Spleen (tissue), 11 donors: ENCODE data around the gene SRGAP3. TPM values are rescaled to one million over a fixed set of nuclear protein-coding genes. Genes with fewer than 3 reads are reported as not detected.

ENCODE experiments used
- DNase-seq: peaks from one replicate; pipeline ENCODE4 v3.0.0-alpha.2; 2020
- H3K27ac ChIP-seq, 8 donors: fragments of 200-600 bp; sonication (generic) in 7 of 8; 1 replicate in 4 of 8; 2 replicates in 4 of 8; pipeline versions ENCODE4 v1.5.0 to v1.8.0; 2016 to 2021; ENCODE audit warnings: inconsistent platforms in 4 of 8, mild to moderate bottlenecking in 4 of 8, moderate library complexity in 1 of 8
- H3K27me3 ChIP-seq, 7 donors: fragments of 200-600 bp; sonication (generic) in 6 of 7; replicated peaks in 1 of 7; 1 replicate in 4 of 7; 2 replicates in 3 of 7; pipeline versions ENCODE4 v1.5.0 to v1.8.0; 2016 to 2021; ENCODE audit warnings: inconsistent platforms in 3 of 7, mild to moderate bottlenecking in 1 of 7
- H3K36me3 ChIP-seq, 6 donors: fragments of 200-600 bp; sonication (generic) in 5 of 6; 1 replicate in 4 of 6; 2 replicates in 2 of 6; pipeline versions ENCODE4 v1.5.0 to v1.8.0; 2016 to 2021; ENCODE audit warnings: inconsistent platforms in 2 of 6
- H3K4me1 ChIP-seq, 6 donors: fragments of 200-600 bp; sonication (generic) in 5 of 6; 1 replicate in 3 of 6; 2 replicates in 3 of 6; pipeline versions ENCODE4 v1.5.0 to v1.8.0; 2016 to 2021; ENCODE audit warnings: inconsistent platforms in 3 of 6
- H3K4me3 ChIP-seq, 8 donors: fragments of 200-600 bp; sonication (generic) in 7 of 8; 1 replicate in 4 of 8; 2 replicates in 4 of 8; pipeline versions ENCODE4 v1.5.0 to v1.8.0; 2016 to 2021; ENCODE audit warnings: inconsistent platforms in 4 of 8, mild to moderate bottlenecking in 4 of 8, moderate library complexity in 2 of 8
- H3K9me3 ChIP-seq, 8 donors: fragments of 200-600 bp; sonication (generic) in 7 of 8; 1 replicate in 4 of 8; 2 replicates in 4 of 8; pipeline versions ENCODE4 v1.5.0 to v1.8.0; 2016 to 2021; ENCODE audit warnings: inconsistent platforms in 4 of 8
- POLR2A ChIP-seq, 3 donors: fragments of 450-650 bp; IDR thresholded peaks; one replicate each; pipeline ENCODE4 v1.5.1; 2017; ENCODE audit warnings: antibody characterized with exemption in 3 of 3, mild to moderate bottlenecking in 1 of 3
- POLR2AphosphoS5 ChIP-seq, 3 donors: sonication (generic); formaldehyde crosslinking; IDR thresholded peaks; one replicate each; pipeline ENCODE4 v1.5.1; 2017; ENCODE audit warnings: antibody characterized with exemption in 3 of 3
- WGBS, 5 donors: extraction: QIAGEN DNeasy Blood & Tissue Kit in 3 of 5; methylation state at CpG; one replicate each; pipeline versions ENCODE4 v1.1.5 to v1.1.7; 2013 to 2018; 5-methylcytosine and 5-hydroxymethylcytosine counted together
- intact Hi-C: fragments of 100-400 bp; cut with DNase I; formaldehyde crosslinking; loops from one replicate; pipeline ENCODE4 v1.15.0; 2023; ENCODE audit warnings: low total_unique reads
- polyA plus RNA-seq, 3 donors: library from polyadenylated mRNA; stranded (reverse); fragments of 200-250 nt; gene quantifications; one replicate each; pipeline ENCODE4 v1.2.1, GENCODE V29; 2013
- total RNA-seq, 7 donors: library from RNA; depleted of rRNA in 3 of 7; stranded (reverse); fragments of >200 nt in 3 of 7; fragmentation: NEBNext Ultra II Directional in 4 of 7; extraction: Animal tissue kit (Norgen Biotek cat#: 25700) in 4 of 7; gene quantifications; one replicate each; pipeline versions ENCODE4 v1.1.0 to v1.2.1, GENCODE V29; 2016 to 2021
- TF ChIP-seq, protein P1 (sequence below), 11 experiments: fragments of 200-600 bp in 7 of 11; fragments of 450-650 bp in 4 of 11; sonication (generic) in 4 of 11; IDR thresholded peaks in 8 of 11; conservative IDR thresholded peaks in 3 of 11; 1 replicate in 7 of 11; 2 replicates in 4 of 11; pipeline versions ENCODE4 v1.4.0 to v1.8.0; 2016 to 2021; ENCODE audit warnings: antibody characterized with exemption in 11 of 11, inconsistent platforms in 4 of 11, mild to moderate bottlenecking in 1 of 11
- donor health status: healthy with polysubstance abuse.
- donor health status: DM: no; HTN: no; CAD: no; lungs with moderate emphysema.
- donor health status: DM: no; HTN: no; CAD: no.
- donor health status: Bipolar disorder and iron deficiency.
- donor health status: healthy.
- donor health status: DM: no; HTN: no; CAD: no.
- donor health status: DM: yes; HTN: yes; CAD: no.

The SRGAP3 gene
- total and polyA plus RNA-seq, 10 donors: 0.54 to 10.3 (median 6.4) TPM

- Histone ChIP-seq H3K27ac (no peak overlapping the region), H3K36me3 (no peaks in the 10 kb centered on the region), H3K27me3 (no peaks in the 10 kb centered on the region), H3K9me3 (no peaks in the 10 kb centered on the region), H3K4me3 (no peak overlapping the region), H3K4me1 (no peaks in the 10 kb centered on the region)
- TF ChIP-seq, protein P1, sequence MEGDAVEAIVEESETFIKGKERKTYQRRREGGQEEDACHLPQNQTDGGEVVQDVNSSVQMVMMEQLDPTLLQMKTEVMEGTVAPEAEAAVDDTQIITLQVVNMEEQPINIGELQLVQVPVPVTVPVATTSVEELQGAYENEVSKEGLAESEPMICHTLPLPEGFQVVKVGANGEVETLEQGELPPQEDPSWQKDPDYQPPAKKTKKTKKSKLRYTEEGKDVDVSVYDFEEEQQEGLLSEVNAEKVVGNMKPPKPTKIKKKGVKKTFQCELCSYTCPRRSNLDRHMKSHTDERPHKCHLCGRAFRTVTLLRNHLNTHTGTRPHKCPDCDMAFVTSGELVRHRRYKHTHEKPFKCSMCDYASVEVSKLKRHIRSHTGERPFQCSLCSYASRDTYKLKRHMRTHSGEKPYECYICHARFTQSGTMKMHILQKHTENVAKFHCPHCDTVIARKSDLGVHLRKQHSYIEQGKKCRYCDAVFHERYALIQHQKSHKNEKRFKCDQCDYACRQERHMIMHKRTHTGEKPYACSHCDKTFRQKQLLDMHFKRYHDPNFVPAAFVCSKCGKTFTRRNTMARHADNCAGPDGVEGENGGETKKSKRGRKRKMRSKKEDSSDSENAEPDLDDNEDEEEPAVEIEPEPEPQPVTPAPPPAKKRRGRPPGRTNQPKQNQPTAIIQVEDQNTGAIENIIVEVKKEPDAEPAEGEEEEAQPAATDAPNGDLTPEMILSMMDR (IDR thresholded peaks at IDR 0.05 in 8 of 11, conservative IDR thresholded peaks at IDR 0.05 in 3 of 11): no peak
- TF ChIP-seq POLR2A (IDR thresholded peaks at IDR 0.05) (no peak), POLR2AphosphoS5 (IDR thresholded peaks at IDR 0.05) (no peak)
- intact Hi-C loops: no loop called here
- WGBS, 5 donors: 87 to 97% (median 91%) methylated on average over 8 of the region's 8 CpGs
- no peak for DNase-seq
Observed at GRCh38 chr3:9233814-9234600, 15.4 kb downstream of the SRGAP3 start.

DNA sequence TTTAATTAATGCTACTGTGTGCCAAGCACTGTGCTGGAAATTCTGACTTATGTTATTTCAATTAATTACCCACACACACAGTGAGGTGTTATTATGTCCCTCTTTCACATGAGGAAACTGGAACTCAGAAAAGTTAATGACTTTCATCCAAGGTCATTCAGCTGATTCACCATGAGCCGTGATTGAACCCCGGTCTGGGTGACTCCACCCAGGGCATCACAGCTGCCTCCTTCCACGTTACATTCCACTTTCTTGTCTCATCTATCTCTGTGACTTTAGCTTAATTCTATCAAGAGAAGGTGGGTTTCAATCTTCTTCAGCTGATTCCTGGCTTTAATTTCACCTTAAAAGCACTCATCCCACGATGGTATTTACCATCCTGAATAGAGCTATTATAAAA, 16.3 kb downstream of the SRGAP3 start:
- intact Hi-C loops: no loop called here
- Histone ChIP-seq H3K27ac (no peak overlapping the region), H3K9me3 (no peaks in the 10 kb centered on the region), H3K36me3 (no peaks in the 10 kb centered on the region), H3K4me1 (no peaks in the 10 kb centered on the region), H3K27me3 (no peaks in the 10 kb centered on the region), H3K4me3 (no peak overlapping the region)
- TF ChIP-seq, protein P1 (IDR thresholded peaks at IDR 0.05 in 8 of 11, conservative IDR thresholded peaks at IDR 0.05 in 3 of 11): no peak
- TF ChIP-seq POLR2AphosphoS5 (IDR thresholded peaks at IDR 0.05) (no peak), POLR2A (IDR thresholded peaks at IDR 0.05) (no peak)
- no peak for DNase-seq
- 64 to 73% (median 72%) methylated on average over 4 of the region's 4 CpGs for WGBS, 5 donors

- Histone ChIP-seq H3K36me3 (no peaks in the 10 kb centered on the region), H3K9me3 (no peaks in the 10 kb centered on the region), H3K27ac (no peak overlapping the region), H3K4me1 (no peaks in the 10 kb centered on the region), H3K4me3 (no peak overlapping the region), H3K27me3 (no peaks in the 10 kb centered on the region)
- intact Hi-C loops: no loop called here
- no peak for DNase-seq
- WGBS, 5 donors: 80 to 84% (median 81%) methylated on average over 7 of the region's 7 CpGs
- TF ChIP-seq, protein P1 (IDR thresholded peaks at IDR 0.05 in 8 of 11, conservative IDR thresholded peaks at IDR 0.05 in 3 of 11): no peak
- TF ChIP-seq POLR2A (IDR thresholded peaks at IDR 0.05) (no peak), POLR2AphosphoS5 (IDR thresholded peaks at IDR 0.05) (no peak)
Observed at GRCh38 chr3:9231937-9232336, 17.5 kb downstream of the SRGAP3 start.

DNA sequence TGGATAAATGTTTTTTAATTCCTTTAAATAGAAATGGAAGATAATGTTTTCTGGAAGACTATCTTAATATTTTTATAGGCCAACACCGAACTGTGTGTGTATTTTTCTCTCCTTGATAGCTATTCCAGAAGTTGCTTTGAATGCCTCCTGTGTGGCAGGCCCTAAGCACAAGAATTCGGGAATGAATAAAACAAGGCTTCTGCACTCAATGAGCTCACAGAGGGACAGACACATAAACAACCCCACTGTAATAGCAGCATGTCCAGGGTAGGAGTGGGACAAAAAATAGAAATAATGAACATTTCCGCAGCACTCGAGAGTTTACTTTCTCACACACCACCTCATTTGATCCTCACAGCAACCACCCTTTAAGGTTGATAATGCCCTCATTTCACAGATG, 18.0 kb downstream of the SRGAP3 start:
- intact Hi-C loops: no loop called here
- no peaks in the 10 kb centered on the region for H3K4me1 ChIP-seq
- H3K27ac ChIP-seq: no peak overlapping the region
- H3K27me3 ChIP-seq: no peaks in the 10 kb centered on the region
- no peaks in the 10 kb centered on the region for H3K36me3 ChIP-seq
- 82 to 91% (median 88%) methylated on average over 4 of the region's 4 CpGs for WGBS, 5 donors
- no peaks in the 10 kb centered on the region for H3K9me3 ChIP-seq
- TF ChIP-seq, protein P1 (IDR thresholded peaks at IDR 0.05 in 8 of 11, conservative IDR thresholded peaks at IDR 0.05 in 3 of 11): no peak
- TF ChIP-seq POLR2AphosphoS5 (IDR thresholded peaks at IDR 0.05): no peak
- DNase-seq: no peak
- H3K4me3 ChIP-seq: no peak overlapping the region
